GM20431 (cell line): ENCODE measurements around the gene GGACT.

ENCODE experiments used
- in situ Hi-C: fragments of 300-500 bp; cut with MseI, MboI; formaldehyde crosslinking; loops from one replicate; pipeline ENCODE4 v1.15.0; 2020; ENCODE audit warnings: low sequenced_read_pairs; ENCODE audit not compliant: unreplicated experiment

Gene GGACT

DNA sequence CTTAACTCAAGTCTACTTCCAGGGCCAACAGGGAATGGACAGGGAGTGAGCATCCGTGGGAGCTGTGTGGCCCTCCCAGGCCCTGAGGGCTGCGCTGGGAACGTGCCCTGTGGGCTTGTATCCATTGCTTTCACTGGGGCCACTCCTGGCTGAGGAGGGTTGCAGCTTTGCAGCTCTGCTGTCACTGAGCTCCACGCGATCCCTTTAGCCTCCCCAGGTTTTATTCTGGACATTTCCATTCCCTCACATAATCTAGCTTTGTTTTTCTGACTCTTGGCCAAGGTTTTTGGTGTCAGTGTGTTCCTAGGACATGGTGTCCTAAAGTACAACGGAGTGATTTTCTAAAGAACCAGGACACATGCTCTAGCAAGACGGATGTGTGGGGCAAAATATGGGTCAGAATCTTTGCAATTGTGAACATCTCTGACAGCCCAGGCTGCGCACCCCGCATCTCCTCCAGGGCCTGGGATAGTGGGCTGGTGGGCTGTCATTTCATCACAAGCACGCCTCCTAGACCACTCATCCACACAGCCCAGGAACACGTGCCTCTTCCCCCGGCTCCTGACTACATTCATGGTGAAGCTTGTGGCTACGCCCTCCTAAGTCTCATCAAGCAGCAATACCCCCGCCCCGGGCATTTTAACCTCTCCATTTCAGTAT lies 28.0 kb downstream of the GGACT start:
- in situ Hi-C loops: loop anchor here (25.0 kb wide), 1 partner anchor 552 kb away; no protein-coding TSS in a partner anchor

- in situ Hi-C loops: loop anchor here (25.0 kb wide), 1 partner anchor 552 kb away; no protein-coding TSS in a partner anchor
Measured at GRCh38 chr13:100559886-100560285, 28.7 kb downstream of the GGACT start.

- in situ Hi-C loops: loop anchor here (25.0 kb wide), 1 partner anchor 560 kb away; no protein-coding TSS in a partner anchor
Measured at GRCh38 chr13:100552755-100553154, 35.8 kb downstream of the GGACT start.

- in situ Hi-C loops: no loop called here
Measured at GRCh38 chr13:100549316-100549715, 39.3 kb downstream of the GGACT start.

DNA sequence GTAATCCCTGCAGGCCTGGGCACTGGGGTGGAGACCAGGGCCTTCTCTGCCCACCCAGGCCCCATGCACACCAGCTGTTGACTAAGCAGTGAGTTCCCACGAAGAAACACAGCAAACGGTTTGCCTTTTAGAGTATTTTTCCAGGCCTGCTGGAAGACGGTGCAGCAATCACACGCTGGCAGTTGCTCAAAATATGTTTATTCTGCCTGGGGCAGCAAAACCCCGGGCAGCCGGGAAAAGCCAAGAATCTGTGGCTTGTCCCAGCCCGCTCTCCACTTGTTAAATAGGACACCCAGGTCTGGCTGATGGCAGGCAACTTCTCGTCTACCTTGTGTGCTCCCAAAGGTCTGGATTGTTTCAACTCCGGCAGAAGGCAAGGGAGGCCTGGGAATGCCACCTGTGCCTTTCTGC lies 40.8 kb downstream of the GGACT start:
- in situ Hi-C loops: no loop called here

DNA sequence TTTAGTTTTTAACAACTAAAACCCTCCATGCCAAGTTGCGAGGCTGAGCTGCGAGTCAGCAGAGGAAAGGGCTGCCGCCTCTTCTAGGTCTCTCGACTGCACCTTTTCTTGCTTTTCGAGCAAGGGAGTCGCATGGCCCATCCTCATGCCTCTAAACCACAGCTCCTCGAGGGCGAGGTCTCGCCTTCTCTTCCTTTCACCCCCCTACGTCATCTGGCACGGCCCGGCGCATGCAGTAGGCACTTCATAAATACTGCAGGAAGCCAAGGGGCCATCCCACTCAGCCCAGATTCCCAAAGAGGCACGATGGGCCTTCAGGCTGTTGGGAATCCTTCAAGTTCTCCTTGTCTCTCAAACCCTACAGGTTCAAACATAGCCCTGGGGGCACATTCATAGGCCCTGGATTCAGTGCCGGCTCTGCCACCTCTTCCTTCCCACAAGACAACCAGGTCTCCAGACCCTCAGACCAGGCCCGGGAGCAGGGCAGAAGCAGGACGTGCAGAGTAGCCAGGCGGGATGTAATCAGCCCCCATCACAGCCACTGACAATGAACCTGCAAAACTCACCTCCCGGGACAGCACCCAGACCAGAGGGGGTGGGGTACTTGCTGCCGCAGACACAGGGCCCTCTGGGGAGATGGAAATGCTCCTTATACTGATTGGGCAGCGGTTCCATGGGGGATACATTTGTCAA lies 41.7 kb downstream of the GGACT start:
- in situ Hi-C loops: no loop called here

DNA sequence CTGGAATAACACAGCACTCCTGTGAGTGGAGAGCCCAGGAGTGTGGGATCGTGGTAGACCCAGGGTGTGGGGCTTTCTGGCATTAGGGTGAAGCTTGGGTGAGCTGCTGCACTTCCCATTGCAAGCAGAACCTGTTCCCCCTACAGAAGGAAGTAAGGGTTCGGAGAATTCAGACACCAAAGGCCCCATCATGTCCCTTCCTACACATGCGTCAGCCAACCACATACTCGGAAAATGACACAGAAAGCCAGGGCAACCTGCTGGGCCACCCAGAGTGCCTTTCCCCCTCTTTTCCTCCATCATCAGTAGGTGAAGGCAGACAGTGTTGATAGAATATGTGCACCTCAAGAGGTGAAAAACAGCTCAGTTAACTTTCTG lies 42.9 kb downstream of the GGACT start:
- in situ Hi-C loops: no loop called here

GRCh38 chr13:100544866-100545683 lies 43.5 kb downstream of the GGACT start:
- in situ Hi-C loops: no loop called here

DNA sequence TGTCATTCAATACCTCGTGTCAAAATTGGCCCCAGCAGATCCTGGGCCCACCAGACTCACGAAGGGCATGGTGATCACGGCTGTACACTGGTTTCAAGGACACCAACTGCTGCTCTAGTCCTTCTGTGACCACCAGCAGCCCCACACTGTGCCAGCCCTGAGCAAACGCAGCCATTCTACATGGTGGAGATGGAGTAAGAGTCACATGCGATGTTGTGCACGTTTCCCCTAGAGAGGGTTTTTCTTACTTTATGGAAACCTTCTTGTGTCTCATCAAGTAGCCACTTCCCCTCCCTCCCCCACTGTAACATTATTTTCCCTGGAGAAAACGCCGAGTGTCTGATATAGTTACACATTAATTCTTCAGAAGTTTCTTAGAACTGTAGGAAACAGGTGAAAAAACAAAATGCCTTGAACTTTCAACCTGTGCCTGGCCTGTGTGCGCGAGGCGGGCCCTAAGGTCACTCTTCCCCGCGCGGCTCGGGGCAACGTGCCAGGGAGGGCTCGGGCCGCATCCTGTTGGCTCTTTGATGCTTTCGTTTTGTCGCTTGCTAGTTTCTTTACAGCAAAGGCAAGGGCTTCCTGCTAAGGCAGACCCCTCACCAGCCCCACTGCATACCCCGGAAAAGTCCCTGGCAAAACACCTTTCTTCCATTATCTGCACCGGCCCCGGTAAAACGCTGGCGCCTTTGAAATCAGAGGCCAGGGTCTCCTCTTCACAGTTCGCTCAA lies 44.6 kb downstream of the GGACT start:
- in situ Hi-C loops: no loop called here

- in situ Hi-C loops: no loop called here
Measured at GRCh38 chr13:100542826-100543156, 45.8 kb downstream of the GGACT start.

DNA sequence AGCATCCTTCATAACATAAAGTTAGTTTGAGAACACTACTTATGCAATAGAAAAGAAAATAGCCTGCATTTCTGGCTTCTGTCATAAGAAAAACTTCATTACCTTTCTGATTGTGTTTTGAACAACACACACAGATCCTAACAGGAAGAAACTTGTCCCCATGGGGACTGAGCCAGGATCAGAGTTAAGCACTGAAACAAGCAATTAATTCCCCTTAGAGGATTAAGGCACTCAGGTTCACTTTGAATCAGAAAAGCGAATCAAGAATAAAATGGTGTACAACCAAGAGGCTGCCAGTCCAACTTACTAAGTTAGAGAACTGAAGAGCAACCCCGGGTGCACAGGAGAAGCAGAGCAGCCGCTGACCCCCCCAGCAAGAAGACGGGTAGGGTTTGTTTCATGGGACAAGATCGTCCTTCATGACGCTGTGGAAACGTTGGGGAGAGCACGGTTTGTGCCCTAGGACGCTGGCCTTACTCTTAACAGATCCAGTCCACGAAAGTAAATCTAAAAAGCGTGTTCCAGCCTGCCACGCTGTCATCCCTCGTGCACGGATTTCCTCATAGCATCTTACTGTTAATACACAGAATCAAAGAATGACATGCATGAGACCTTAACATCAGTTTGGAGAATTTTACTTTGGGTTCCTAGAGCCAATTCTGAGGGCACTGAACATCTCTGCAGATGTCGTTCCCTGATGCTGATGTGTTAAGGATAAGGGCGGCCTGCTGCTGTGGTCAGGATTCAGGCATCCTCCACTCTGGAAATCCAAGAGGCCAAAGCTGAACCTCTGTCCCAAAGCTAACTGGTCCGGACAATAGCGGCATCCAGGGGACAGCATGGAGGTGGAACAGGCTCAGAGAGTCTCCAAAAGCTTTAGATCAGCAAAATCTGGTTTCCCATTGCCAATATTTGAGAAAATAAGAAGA lies 46.4 kb downstream of the GGACT start:
- in situ Hi-C loops: no loop called here

DNA sequence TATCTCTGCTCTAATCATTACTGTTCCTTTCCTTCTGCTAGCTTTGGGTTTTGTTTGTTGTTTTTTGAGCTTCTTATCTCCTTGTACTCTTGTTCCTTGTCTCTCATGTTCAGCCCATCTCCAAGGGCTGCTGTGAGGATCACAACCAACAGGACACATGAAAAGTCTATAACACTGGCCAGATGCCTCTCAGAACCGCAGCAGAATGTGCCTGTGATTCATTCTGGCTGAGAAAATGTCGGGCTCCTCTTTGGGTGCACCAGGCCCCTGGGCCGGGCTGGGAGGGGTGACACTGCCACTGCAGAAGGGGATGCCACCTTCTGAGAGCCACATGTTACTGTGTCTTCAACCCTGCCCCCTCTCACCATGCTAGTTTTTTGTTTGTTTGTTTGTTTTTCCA lies 48.0 kb downstream of the GGACT start:
- in situ Hi-C loops: no loop called here

- in situ Hi-C loops: no loop called here
Measured at GRCh38 chr13:100537951-100538462, 50.6 kb downstream of the GGACT start.

DNA sequence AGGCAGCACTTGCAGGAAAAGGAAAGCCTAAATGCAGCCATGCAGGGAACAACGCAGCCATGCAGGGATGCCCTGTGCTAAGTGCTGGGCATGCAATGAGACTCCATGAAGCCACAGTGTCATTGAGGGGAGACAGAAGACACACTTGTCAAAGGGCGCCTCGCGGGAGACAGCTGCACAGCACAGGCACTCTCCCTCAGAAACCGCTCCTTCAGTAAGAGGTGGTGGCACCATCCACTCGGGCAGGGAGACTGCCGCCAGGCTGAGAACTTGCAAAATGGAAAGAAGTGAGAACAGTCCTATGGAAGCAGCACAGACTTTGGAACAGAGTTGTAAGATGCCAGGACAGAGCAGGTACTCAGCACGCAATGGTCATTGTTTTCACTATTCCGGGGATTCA lies 51.1 kb downstream of the GGACT start:
- in situ Hi-C loops: no loop called here

GRCh38 chr13:100536643-100537180 lies 51.9 kb downstream of the GGACT start:
- in situ Hi-C loops: no loop called here

DNA sequence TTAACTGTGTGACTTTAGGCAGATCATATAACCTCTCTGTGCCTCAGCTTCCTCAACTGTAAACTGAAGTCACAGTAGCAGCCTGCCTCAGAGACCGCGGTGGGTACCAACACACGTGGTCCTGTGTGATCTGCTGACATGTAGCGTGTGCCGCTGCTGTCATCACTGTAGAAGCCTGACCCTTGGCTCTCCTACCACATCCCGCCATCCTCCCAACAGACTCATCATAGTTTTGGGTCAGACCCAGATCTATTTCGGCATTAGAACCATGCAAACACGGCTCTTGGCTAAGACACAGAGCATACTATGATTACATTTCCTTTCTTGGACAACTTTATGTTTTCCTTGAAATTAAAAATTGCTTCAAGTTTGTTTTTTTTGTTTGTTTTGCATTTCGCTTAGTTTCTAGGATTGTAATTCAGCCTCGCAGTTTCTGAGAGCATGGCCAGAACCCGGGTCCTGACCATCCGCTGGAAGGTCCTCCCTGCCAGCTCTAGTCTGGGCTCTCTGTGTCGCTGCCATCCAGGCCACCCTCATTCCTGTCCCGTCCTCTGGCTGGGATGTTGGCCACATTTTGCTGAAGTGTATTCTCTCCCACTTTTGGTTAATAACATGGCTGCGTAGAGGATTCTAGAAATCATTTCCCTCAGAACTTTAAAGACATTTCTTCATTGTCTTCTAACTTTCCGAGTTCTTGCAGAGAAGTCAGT lies 53.0 kb downstream of the GGACT start:
- in situ Hi-C loops: no loop called here

DNA sequence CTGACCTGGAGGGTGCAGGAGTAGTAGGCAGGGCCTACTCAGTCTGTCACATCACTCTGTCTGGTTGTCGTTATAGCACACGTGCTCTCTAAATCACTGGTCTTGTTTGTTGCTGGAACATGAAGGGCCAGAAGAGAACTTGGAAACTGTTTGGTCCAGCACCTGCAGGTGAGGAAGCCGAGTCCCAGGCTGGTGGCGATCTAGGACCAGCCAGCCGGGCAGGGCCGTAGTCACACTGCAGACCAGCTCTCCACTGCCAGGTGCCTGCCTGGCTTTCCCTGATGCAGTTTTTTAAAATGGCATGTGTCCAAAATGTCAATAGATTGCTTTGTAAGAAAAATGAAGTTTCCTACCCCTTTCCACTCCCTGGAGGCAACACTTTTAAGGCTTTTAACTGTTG lies 53.7 kb downstream of the GGACT start:
- in situ Hi-C loops: no loop called here

DNA sequence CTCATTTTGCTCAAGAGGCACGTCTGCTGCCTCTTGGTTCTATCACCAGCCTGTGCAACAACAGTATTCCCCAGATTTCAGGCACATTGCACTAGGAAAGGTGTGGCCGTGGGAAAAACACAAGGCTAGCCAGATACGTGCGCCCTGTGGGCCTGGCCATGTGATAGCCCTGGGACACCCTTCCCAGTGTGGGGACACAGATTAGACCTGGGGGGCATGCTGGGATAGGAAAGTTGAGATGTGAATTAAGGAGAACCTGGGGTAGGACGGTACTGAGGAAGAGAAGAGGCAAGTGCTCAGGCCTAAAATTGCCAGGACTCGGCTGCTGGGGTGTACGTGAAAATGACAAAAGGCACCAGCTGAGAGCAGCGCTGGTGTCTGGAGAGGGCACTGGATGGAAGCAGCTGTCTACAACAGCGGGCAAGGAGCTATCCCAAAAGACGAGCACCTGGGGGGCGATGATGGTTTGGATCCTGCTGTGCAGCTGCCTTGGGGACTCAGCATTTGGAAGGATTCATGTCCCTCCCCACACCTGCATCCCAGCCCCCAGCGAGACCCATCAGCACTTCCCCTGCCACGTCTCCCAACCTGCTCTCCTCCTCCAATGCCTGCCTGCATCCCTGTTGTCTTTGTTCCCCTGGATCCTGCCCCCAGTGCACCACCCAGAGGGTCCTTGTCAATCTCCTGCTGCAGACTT lies 54.3 kb downstream of the GGACT start:
- in situ Hi-C loops: no loop called here
